Superior temporal gyrus (tissue), 1 donor: Measurements from ENCODE around the gene SCRT2.
"Not testable (repeated sequence)": the region's sequence is repeated elsewhere in the genome, so short reads cannot be mapped to it uniquely, and the experiment has no call there.

Source experiments
- DNase-seq: peaks from one replicate; pipeline ENCODE4 v3.0.0-alpha.2; 2016; ENCODE audit errors: extremely low spot score

Gene SCRT2

DNA sequence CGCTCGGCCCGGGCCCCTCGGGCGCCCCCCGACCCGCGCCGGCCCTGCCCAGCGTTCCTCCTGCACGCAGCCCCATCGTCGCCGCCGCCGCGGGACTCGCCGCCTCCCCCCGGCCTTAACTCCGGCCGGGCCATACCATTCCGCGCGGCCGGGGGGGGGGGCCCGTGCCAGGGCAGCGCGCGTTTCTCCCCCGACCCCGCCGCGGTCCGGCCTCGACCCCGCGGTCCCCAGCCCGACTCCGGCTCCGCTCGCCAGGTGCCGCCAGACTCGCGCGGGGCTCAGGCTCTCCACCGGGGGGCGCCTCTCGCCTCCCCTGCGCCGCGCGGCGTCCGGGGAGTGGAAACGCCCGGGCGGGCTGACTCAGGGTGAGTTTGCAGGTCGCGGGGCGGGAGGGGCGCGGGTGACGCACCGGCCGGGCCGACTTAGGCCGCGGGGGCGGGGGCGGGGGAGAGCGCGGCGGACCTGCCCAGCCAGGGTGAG lies 22.5 kb downstream of the SCRT2 start, which contains the start of gene SRXN1:
Gene SRXN1, minus strand, starts transcription at position 91 of the 480 bp plus-strand sequence. Its CDS starts 15 bp downstream, at position 76.
- peak; percentile 64 for DNase-seq

DNA sequence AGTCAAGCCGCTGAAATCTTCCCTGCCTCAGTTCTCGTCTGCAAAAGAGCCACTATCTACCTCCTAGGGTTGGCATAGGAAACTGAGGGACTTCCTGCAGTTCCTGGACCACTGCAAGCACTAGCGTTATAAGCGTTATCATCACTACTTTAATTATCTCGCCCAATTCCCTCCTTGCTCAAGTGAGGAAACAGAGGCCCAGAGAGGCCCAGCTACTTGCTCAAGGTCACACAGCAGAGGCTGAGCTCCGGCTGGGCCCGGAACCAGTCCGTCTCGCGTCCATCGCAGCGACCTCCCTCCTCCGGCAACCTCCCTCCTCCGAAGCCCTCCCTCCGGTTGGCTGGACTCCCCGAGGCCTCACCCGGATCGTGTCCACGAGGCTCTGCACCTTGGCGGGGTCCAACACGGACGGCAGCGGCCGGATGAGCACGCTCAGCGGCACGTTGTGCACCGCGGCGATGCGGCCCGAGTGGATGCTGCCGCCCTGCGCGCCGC lies 22.9 kb downstream of the SCRT2 start:
- no peak for DNase-seq

DNA sequence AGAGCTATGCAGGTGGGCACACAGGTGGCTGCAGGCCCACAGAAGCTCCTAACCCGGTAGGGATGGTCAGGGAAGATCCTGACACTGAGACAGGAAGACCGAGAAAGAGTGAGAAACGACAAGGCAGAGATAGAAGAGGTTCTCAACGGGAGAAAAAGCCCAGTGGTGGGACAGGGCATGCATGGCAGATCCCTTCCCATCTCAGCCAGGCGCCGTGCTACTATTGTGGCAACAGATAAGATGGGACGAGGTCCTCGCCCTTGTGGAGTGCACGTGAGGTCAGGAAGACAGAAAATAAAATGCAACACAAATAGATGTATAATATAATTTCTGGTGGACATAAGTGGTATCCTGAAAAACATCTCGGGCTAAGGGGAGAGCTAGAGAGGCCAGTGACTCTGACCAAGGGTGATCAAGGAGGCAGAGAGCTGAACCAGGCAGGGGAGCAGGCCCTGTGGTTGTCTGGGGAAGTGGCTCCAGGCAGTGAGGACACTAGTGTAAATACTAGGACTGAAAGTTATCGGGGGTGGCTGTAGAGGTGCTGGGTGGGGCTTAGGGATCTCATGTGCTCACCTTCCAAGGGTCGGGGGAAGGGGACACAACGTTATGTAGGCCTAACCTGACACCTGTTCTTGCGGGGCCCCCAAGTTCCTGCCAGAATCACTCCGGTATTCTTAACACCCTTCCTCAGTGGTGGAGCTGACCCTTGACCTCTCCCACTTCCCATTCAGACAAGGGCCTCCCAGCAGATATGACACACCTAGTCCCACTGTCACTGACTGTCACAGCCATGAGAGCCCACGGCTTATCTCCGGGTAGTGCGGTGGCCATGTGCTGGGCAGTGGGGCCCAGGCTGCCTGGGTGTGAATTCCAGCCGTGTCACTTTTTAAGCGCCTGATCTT lies 23.6 kb downstream of the SCRT2 start:
- DNase-seq: no peak

DNA sequence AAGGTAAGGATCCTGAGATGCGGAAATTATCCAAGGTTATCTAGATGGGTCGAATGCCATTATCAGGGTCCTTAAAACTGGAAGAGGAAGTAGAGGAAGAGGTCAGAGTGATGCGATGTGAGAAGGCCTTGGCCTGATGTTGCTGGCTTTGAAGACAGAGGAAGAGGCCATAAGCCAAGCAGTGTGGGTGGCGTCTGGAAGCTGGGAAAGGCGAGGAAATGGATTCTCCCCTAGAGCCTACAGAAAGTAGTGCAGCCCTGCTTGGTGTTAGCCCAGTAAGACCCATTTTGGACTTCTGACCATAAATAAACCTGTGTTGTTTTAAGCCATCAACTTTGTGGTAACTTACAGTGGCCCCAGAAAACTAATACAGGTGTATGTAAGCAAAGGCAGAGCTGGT lies 24.6 kb downstream of the SCRT2 start:
- no peak for DNase-seq

DNA sequence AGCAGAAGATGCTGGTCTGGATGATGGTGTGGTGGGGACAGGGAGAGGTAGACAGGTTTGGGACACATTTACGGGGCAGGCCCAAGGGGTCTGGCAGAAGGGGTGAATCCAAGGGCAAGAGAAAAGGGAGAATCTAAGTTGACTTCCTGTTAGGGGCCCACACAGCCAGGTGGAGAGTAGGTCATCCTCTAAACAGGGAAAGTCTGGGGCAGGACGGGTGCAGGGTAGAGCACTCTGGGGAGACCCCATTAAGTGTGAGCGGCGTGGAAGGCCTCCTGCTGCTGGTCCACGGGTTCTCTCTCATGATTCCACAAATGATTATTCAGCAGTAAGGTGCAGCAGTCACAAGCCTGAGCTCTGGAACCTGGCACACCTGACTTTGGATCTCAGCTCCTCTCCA lies 25.3 kb downstream of the SCRT2 start:
- DNase-seq: no peak

DNA sequence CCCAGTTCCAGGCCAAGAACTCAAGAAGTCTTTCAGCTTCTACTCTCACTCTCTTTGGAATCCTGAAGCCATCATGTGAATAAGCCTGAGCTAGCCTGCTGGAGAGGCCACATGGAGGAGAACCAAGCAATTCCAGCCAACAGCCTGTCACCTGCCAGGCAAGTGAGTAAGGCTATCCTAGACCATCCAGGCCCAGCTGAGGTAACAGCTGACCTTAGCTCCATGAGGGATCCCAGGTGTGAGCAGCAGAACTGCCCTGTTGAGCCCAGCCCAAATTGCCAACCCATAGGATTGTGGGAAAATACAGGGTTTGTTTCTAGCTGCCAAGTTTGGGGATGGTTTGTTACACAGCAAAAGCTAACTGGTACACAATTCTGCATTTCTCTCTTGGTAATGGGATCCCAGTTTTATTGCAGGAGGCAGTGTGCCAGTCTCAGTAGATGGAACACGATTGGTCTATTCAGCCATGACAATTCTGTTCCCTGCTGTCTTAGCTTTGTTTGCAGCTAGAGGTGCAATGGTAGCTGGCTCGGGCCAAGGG lies 28.1 kb downstream of the SCRT2 start:
- DNase-seq: no peak

DNA sequence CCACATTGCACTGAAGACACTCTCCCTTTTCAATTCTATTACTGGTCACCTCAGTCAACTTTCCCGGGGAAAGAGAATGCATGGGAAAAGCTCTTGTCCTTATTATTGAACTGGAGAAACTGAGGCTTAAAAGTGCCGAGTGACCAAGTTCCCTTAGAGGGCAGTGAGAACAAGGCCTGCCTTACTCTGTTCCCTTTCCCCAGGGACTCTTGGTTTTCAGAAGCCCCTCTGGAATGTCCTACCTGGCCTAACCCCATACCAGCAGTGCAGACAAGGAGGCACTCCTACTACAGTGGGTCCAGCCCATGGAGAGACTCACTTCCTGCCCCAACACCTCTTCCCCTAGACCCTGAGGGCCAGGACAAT lies 28.8 kb downstream of the SCRT2 start:
- no peak for DNase-seq

DNA sequence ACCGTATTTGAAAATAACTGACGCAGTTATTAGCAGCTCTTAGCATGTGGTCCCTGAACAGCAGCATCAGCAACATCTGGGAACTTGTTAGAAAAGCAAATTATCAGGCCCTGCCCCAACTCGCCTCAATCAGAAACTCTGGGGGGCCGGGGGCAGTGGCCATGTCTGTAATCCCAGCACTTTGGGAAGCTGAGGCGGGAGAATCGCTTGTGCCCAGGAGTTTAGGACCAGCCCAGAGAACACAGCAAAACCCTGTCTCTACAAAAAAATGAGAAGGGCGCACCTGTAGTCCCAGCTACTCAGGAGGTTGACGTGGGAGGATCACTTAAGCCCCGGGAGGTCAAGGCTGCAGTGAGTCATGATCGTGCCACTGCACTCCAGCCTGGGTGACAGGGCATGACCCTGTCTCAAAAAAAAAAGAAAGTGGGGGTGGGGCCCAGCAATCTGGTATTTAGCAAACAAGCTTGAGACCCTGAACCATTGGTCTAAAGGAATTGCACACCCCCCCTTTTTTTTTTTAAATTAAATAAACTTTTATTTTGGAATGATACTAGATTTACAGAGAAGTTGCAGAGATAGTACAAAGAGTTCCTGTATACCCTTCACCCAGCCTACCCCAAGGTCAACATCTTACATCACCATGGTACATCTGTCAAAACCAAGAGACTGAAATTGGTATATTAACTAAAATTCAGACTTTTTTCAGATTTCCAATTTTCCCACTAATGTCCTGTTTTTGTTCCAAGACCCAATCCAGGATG lies 29.3 kb downstream of the SCRT2 start:
- no peak for DNase-seq

DNA sequence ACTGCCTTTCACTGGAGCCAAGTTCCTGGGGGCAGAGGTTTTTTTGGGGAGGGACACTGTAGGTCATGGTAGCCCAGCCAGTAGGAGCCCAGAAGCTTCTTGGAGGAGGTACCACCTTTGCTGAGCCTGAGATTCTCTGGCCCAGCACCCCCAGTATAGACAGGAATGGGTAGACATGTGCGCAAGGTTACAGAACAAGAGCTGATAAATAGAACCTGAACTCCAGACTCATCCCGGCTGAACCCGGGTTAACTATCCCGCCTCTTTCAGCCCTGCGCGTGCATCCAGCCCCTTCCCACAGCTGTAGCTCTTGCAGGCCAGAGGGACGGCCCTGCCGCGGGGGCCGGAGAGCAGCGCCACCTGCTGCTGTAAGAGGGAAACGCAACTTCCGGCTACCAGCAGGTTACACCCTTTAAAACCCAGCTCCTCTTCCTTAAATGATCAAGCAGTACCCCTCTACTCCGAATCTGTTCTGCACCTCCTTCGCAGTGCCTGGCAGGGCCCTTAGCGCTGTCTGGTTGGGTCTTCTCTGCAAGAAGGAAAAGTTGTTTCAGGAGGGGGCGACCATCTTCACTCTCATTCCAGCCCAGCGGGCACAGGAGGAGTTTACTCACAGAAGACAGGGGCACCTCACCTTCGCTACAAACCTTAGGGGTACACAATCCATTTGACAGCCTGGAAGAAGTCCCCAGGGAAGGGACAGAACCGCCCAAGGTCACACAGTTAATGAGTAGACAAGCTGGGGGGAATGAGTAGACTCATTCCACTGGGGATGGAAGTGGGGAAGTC lies 30.1 kb downstream of the SCRT2 start:
- peak; percentile 82 for DNase-seq

DNA sequence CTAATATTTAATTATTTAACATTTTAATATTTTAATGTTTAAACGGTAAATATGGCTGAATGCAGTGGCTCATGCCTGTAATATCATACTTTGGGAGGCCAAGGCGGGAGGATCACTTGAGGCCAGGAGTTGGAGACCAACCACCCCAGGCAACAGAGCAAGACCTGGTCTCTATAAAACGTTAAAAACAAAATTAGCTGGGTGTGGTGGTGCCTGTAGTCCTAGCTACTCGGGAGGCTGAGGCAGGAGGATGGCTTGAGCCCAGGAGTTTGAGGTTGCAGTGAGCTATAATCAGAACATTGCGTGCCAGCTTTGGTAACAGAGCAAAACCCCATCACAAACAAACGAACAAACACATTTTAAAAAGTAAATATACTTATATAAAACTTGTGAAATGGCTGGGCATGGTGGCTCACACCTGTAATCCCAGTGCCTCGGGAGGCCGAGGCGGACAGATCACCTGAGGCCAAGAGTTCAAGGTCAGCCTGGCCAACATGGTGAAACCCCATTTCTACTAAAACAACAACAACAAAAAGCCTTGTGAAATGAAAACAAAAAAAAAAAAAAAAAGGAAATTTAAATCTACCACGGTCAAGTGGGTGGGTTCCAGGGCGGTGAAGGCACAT lies 30.8 kb downstream of the SCRT2 start:
- DNase-seq: no peak

DNA sequence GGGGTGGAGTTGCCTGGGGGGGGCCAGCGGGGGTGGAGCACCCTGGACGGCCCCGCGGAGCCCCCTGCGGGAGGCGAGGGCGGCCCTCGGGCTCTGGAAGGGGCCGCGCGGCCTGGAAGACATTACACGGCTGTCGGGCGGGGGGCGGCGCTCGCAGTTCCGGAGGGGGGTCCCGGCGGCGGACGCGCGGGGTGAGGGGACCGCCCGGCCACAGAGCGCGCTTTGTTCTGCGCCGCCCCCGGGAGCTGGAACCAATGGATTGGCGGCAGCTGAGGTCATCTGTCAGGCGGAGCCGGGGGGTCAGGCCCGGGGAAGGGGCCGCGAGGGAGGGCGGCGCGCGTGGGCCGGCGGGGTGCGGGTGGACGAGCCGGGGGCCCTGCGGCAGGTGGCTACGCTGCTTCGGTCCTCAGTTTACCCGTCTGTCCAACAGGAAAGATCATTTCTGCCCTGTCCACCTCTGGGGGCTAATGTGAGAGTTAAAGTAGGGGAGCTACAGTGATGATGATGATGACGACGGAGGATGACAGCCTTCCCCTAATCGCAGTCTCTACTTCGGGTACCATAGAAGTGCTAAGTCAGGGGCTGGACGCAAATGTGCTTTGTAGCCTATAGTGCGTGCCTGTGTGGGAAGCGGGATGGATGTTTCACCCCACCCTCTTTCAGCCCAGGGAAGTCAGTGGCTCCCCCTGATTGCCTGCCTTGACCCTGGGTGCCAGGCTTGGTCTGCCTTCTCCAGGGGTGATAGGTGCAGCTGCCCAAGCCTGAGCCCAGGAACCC lies 33.0 kb downstream of the SCRT2 start:
- peak; percentile 34 for DNase-seq

DNA sequence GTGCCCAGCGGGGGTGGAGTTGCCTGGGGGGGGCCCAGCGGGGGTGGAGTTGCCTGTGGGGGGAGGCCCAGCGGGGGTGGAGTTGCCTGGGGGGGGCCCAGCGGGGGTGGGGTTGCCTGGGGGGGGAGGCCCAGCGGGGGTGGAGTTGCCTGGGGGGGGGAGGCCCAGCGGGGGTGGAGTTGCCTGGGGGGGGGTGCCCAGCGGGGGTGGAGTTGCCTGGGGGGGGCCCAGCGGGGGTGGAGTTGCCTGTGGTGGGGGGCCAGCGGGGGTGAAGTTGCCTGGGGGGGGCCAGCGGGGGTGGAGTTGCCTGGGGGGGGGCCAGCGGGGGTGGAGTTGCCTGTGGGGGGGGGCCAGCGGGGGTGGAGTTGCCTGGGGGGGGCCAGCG lies 33.6 kb downstream of the SCRT2 start:
- DNase-seq: not testable (repeated sequence)

DNA sequence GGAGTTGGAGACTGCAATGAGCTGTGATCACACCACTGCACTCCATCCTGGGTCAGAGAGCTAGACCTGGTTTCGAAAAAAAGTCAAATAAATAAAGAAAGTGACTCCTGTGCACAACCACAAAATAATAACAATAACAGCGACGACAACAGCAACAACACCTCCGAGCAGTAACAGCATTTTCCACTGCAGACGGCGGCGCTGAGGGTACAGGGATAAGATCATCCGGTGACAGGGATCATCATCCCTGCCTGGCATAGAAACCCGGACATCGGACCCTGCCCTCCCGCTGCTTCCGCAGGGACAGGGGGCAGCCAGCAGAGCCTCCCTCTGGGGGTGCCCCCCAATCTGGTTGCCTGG lies 34.1 kb downstream of the SCRT2 start:
- no peak for DNase-seq

DNA sequence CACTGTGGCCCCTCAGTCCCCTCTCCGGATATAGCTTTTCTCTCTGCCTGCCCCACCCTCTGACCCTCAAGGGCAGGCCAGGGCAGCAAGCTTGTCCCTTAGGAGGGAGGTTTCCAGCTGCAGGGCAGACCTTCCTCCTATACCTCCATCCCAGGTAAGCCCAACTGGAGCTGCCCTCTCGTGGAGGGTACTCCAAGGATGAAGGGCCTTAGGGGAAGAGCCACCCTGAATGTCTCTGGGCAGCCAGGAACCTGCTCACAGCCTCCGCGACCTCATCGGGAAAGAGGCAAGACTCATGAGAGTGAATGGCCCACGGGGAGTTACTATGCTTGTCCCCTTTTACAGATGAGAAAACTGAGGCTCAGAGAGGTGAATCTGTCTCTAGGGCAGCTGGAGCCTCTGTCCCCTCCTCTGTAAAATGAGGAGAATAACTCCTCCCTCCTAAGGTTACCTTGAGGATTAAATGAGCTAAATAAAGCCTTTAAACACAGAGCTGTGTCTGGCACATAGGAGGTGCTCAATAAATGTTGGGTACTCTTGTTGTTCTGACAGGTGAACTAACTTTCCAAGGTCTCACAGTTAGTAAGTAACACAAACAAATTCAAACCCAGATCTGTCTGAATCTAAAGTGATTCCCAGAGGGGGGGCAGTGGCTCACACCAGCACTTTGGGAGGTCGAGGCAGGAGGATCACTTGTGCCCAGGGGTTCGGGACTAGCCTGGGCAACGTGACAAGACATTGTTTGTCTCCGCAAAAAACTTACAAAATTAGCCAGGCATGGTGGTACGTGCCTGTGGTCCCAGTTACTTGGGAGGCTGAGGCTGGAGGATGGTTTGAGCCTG lies 34.7 kb downstream of the SCRT2 start:
- no peak for DNase-seq

DNA sequence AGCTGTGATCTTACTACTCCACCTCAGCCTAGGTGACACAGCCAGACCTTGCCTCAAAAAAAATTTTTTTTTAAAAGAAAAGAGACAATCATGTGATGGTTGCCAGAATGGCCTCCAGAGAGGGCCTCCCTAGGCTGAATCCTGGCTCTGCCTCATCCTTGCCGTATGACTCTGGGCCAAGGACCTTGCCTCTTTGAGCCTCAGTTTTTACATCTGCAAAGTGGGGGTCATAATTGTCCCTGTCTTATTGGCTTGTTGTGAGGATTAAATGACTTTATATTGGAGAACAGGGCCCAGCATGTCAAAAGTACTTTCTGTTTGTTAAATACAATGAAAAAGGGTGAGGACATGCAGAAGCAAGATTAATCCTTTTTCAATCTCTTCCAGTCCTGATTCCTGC lies 37.0 kb downstream of the SCRT2 start:
- DNase-seq: no peak

DNA sequence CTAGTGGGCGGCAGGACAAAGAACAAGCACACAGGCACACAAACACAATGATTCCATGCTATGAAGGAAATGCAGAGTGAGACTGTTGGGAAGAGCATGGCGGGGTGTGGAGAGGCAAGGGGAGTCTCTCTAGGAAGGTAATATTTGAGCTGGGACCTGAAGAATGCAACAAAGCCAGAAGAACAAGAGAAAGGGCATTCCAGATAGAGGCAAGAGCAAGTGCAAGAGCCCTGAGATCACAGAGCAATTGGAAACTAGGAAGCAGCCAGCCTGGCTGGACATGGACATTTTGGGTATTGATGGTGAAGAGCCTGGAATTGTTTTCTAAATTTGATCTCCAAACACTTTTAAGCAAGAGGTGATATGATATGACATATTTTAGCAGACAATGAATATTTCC lies 38.0 kb downstream of the SCRT2 start:
- DNase-seq: no peak

DNA sequence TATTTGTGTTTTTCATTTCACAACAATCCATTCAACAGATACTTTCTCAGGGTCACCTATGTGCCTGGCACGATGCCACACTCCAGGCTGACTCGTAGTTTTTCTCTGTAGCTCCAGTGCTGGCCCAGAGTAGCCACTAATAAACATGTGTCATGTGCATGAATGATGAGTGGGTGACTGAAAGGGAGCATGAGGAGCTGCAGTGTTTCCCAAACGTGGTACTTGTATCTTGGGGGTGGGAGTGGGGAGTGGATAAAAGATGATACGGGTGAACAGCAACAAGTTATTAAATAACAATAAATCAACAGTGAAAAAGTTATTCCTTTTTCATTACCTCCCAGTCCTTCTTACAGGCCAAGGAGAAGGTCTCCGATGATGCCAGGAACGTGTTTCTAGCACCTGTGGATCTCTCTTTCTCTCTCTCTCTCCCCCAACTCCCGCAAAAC lies 39.7 kb downstream of the SCRT2 start:
- no peak for DNase-seq

DNA sequence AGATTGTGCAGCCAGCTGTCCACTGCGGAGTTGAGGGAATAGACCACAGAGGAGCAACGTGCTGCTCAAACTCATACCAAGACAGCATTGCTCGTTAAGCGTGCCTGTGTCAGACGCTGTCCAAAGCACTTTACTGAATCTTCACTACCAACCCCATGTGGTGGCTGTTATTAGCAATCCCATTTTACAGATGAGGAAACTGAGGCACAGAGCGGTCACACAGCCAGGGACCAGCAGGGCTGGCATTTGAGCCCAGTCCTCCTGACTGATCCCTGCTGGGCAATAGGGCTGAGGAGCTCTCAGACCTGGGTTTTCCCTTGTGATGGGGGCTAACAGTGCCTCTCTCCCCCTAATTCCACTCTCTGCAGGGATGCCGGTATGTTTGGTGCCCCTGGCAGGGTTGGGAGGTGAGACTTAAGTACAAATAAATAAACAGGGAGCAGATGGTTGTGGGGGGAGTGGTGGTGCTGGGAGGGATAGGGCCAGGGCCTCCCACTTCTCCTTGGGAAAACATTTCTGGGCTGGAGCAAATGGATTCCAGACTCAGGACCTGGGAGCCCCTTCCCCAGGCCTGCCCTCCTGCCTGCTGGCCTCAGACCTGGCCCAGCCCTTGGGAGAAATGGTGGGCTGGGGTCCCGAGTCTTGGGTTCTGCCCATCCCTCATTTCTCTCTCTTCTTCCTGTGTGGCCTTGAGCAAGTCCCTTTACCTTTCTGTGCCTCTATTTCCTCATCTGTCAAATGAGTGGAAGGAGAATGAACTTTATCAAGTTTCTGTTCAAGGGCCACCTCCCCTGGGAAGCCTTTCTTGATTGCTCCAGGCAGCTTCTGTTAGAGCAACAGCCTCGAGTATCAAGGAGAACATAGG lies 40.3 kb downstream of the SCRT2 start:
- no peak for DNase-seq
